Measurements from ENCODE around the gene TMA7. TPM values are rescaled to one million over a fixed set of nuclear protein-coding genes. Genes with fewer than 3 reads are reported as not detected.
"Not testable (repeated sequence)": the region's sequence is repeated elsewhere in the genome, so short reads cannot be mapped to it uniquely, and the experiment has no call there.

TMA7 gene
- 100 to 1,000 TPM; 260 to 324 TPM for total RNA-seq

GRCh38 chr3:48439820-48440589 lies at the start of gene TMA7, which contains the start of gene CCDC51:
Gene TMA7, plus strand, starts transcription at chr3:48440257. Its CDS starts 40 bp downstream, at chr3:48440297.
Gene CCDC51, minus strand, starts transcription at chr3:48440119. Its CDS starts 4,991 bp downstream, at chr3:48435128.
- ATAC-seq = peak; percentile 97
- Mint-ChIP-seq H3K36me3 (ENCODE audit: low read depth) (peaks cover 36% of the 10 kb centered on the region), H3K27ac (peak within 1 kb of the TSS; percentile 98), H3K27me3 (no peaks in the 10 kb centered on the region), H3K4me3 (peak within 1 kb of the TSS; percentile 92), H3K9me3 (ENCODE audit: low read depth) (no peaks in the 10 kb centered on the region), H3K4me1 (peaks cover 29% of the 10 kb centered on the region)
- ChIA-PET CTCF (interaction anchor here (0.6 to 3.4 kb wide), 21 partner anchors 13 to 519 kb away, joined by 3 to 31 read pairs (median 3); partner anchors contain the start of genes CELSR3 and PFKFB4), POLR2A (interaction anchor here (0.5 to 1.6 kb wide), 9 partner anchors 17 to 252 kb away, joined by 3 to 5 read pairs (median 4); partner anchors contain the start of genes CDC25A and SLC26A6)
- peak; percentile 99 for DNase-seq
- intact Hi-C loops (cut with DNase I, micrococcal nuclease) = loop anchor here (1.0 to 10.0 kb wide), 14 partner anchors 11 to 637 kb away; partner anchors contain the start of genes ARIH2 (in 1 of the 2), CDC25A (in 1 of the 2), DHX30 (in 1 of the 2) and NME6 (in 1 of the 2)

GRCh38 chr3:48394391-48394790 lies 45.7 kb upstream of the TMA7 start:
- intact Hi-C loops (cut with DNase I, micrococcal nuclease) = no loop called here
- DNase-seq (no peak), ATAC-seq (peak; percentile 87)
- H3K27me3 Mint-ChIP-seq = peaks cover 9% of the 10 kb centered on the region
- ChIA-PET POLR2A (interaction anchor here (0.6 kb wide), 1 partner anchor 15 kb away, joined by 4 read pairs; no protein-coding TSS in a partner anchor), CTCF (interaction anchor here (0.6 to 0.7 kb wide), 2 partner anchors 29 to 513 kb away, joined by 3 to 5 read pairs; no protein-coding TSS in a partner anchor)
- peaks cover 3% of the 10 kb centered on the region for H3K4me1 Mint-ChIP-seq
- no peaks in the 10 kb centered on the region for H3K36me3 Mint-ChIP-seq (ENCODE audit: low read depth)
- H3K4me3 Mint-ChIP-seq = no peak overlapping the region
- no peak overlapping the region for H3K27ac Mint-ChIP-seq
- no peaks in the 10 kb centered on the region for H3K9me3 Mint-ChIP-seq (ENCODE audit: low read depth)

DNA sequence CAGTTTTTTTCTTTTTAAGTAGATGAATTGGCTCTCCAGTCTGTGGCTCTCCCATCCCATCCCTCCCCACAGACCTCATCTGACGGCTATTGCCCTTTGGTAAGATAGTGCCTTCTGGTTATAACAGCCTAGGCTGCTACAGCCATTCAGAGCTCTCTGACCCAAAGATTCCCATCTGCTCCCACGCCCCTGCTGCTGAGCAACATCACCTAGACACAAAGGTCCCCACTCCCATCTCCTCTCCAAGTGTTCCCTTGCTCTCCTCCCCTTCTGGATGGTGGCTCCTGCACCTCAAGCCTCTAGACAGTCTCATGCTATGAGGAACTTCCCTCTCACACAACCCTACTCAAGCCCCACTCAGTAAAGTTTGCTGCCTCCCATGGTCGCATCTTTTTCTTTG lies 44.3 kb upstream of the TMA7 start:
- H3K4me3 Mint-ChIP-seq = no peak overlapping the region
- intact Hi-C loops (cut with DNase I, micrococcal nuclease) = no loop called here
- no peaks in the 10 kb centered on the region for H3K36me3 Mint-ChIP-seq (ENCODE audit: low read depth)
- peaks cover 7% of the 10 kb centered on the region for H3K27me3 Mint-ChIP-seq
- CTCF ChIA-PET = interaction anchor here (1.8 kb wide), 1 partner anchor 41 kb away, joined by 11 read pairs; no protein-coding TSS in a partner anchor
- POLR2A ChIA-PET = no interaction called here
- H3K9me3 Mint-ChIP-seq (ENCODE audit: low read depth) = no peaks in the 10 kb centered on the region
- DNase-seq = no peak
- H3K4me1 Mint-ChIP-seq = peaks cover 3% of the 10 kb centered on the region
- H3K27ac Mint-ChIP-seq = no peak overlapping the region
- no peak for ATAC-seq

DNA sequence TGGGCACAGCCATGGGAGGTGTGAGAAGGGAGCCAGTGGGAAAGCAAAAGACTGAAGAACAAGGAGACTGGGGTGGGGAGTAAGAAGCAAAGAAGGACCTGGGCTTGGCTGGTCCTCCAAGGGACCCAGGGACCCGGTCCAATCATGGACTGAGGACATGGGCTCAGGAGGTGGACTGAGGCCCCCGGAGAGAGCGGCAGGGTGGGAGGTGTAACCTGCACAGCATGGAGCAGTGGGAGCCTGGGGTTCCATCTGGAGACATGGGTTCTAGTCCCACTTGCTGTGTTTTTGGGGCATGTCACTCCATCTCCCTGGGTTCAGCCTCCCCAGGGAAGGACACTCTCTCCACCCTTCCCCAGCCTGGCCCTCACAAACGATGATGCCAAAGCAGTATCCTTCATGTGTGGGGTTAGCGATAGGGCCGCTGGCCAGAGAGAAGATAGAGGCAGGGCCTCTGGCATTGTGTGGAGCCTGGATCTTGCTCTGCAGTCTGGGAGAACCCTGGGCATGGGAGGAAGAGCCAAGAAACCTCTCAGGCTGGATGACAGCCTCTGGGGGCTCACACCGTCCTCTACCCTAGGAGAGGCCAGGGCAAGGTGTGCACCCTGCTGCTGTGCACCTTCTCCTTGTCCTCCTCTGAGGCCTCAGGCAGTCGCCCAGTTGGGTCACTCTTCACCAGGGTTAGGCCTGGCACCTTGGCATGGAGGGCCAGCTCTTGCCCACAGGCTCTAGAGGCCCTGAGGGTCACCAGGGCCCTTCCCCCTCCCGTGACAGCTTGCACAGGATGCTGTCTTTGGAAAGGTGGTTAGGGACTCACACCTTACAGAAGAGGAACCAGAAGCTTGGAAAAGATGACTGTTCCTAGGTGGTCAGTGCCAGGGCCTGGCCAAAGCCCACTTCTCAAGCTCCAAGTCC lies 42.0 kb upstream of the TMA7 start:
- POLR2A ChIA-PET = no interaction called here
- CTCF ChIA-PET = interaction anchor here (0.6 to 4.5 kb wide), 2 partner anchors 38 to 602 kb away, joined by 3 to 165 read pairs; no protein-coding TSS in a partner anchor
- Mint-ChIP-seq H3K36me3 (ENCODE audit: low read depth) (no peaks in the 10 kb centered on the region), H3K4me1 (peaks cover 3% of the 10 kb centered on the region), H3K27ac (no peak overlapping the region), H3K9me3 (ENCODE audit: low read depth) (no peaks in the 10 kb centered on the region), H3K27me3 (peaks cover 3% of the 10 kb centered on the region), H3K4me3 (no peak overlapping the region)
- ATAC-seq (no peak), DNase-seq (no peak)
- intact Hi-C loops (cut with DNase I, micrococcal nuclease) = no loop called here

DNA sequence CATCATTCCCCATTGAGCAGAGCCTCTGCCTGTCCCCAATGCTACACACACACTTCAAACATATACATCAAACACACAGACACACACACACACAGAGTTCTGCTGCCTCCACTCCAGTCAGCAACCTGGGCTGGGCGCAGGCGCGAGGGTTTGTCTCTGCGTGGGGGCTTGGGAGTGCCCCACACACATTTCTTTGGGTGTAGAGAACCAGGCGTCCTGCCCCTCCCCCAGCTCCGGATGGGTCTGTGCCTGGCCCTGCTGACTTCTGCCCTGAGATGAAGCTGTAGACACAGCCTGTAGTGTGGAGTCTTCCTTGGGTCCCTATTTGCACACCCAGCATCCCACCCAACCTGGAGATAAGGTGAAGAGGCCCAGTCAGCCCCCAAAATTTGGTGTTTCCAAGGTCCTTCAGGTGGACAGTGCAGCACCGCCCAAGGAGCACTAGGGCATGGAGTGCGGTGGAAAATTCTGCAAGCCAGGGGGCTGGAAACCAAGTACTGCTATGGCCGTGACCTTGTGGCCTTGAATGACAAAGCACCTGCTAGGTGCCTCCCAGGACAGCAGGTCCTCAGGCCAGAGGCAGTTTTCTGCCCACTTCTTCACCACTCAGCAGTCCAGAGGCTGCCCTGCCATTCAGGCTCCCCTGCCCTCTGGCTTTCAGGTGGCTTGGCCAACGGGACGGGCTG lies 41.2 kb upstream of the TMA7 start:
- H3K4me3 Mint-ChIP-seq = no peak overlapping the region
- H3K9me3 Mint-ChIP-seq (ENCODE audit: low read depth) = no peaks in the 10 kb centered on the region
- H3K4me1 Mint-ChIP-seq = peaks cover 3% of the 10 kb centered on the region

GRCh38 chr3:48399387-48400172 lies 40.5 kb upstream of the TMA7 start:
- intact Hi-C loops (cut with DNase I, micrococcal nuclease) = loop anchor here (2.0 to 10.0 kb wide), 3 partner anchors 107 to 127 kb away; no protein-coding TSS in a partner anchor
- ChIA-PET POLR2A (interaction anchor here (1.3 kb wide), 1 partner anchor 157 kb away, joined by 5 read pairs; the partner anchor contains the start of gene PFKFB4), CTCF (interaction anchor here (0.6 to 4.5 kb wide), 16 partner anchors 12 to 625 kb away, joined by 3 to 165 read pairs (median 8); partner anchors contain the start of genes ATRIP, CCDC51, NME6 and PFKFB4)
- H3K36me3 Mint-ChIP-seq (ENCODE audit: low read depth) = no peaks in the 10 kb centered on the region
- ATAC-seq (no peak), DNase-seq (no peak)
- peaks cover 3% of the 10 kb centered on the region for H3K27me3 Mint-ChIP-seq
- no peak overlapping the region for H3K4me3 Mint-ChIP-seq
- H3K4me1 Mint-ChIP-seq = peaks cover 2% of the 10 kb centered on the region
- H3K27ac Mint-ChIP-seq = no peak overlapping the region
- H3K9me3 Mint-ChIP-seq (ENCODE audit: low read depth) = no peaks in the 10 kb centered on the region

More for the DNA sequence above, 41.2 kb upstream of the TMA7 start:
- intact Hi-C loops (cut with DNase I, micrococcal nuclease) = no loop called here
- DNase-seq (no peak), ATAC-seq (no peak)
- H3K36me3 Mint-ChIP-seq (ENCODE audit: low read depth) = no peaks in the 10 kb centered on the region
- ChIA-PET CTCF (interaction anchor here (0.6 to 4.5 kb wide), 4 partner anchors 37 to 625 kb away, joined by 3 to 165 read pairs (median 3); partner anchors contain the start of gene PFKFB4), POLR2A (no interaction called here)
- peaks cover 3% of the 10 kb centered on the region for H3K27me3 Mint-ChIP-seq
- no peak overlapping the region for H3K27ac Mint-ChIP-seq

- intact Hi-C loops (cut with DNase I, micrococcal nuclease) = loop anchor here (1.0 to 10.0 kb wide), 12 partner anchors 35 to 339 kb away; partner anchors contain the start of genes NCKIPSD (in 1 of the 2), SLC26A6 (in 1 of the 2) and UQCRC1 (in 1 of the 2)
- POLR2A ChIA-PET = interaction anchor here (0.8 to 1.3 kb wide), 4 partner anchors 19 to 156 kb away, joined by 3 to 5 read pairs (median 4); partner anchors contain the start of gene PFKFB4
- Mint-ChIP-seq H3K36me3 (ENCODE audit: low read depth) (no peaks in the 10 kb centered on the region), H3K27me3 (no peaks in the 10 kb centered on the region), H3K27ac (peak overlapping the region; percentile 31), H3K4me1 (no peaks in the 10 kb centered on the region), H3K9me3 (ENCODE audit: low read depth) (no peaks in the 10 kb centered on the region), H3K4me3 (no peak overlapping the region)
- ATAC-seq (peak; percentile 84), DNase-seq (peak; percentile 76)
- CTCF ChIA-PET = interaction anchor here (0.6 to 4.5 kb wide), 77 partner anchors 8 to 1849 kb away, joined by 3 to 165 read pairs (median 4); partner anchors contain the start of genes ATRIP, CCDC51, NCKIPSD and NME6
Measured at GRCh38 chr3:48400824-48401433, 39.1 kb upstream of the TMA7 start.

DNA sequence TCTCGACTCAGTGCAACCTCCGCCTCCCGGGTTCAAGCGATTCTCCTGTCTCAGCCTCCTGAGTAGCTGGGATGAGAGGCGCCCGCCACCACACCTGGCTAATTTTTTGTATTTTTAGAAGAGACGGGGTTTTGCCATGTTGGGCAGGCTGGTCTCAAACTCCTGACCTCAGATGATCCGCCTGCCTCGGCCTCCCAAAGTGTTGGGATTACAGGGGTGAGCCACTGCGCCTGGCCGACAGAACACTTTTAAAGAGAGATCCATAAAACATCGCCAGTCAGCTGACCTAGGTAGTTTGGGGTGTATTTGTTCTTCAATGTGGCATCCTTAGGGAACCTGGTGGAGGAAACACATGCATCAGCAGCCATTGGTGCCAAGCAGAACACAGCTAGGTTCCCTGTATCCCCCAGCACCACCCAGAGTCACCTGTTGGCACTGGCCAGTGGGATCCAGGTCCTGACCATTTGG lies 38.6 kb upstream of the TMA7 start:
- intact Hi-C loops (cut with DNase I, micrococcal nuclease) = loop anchor here (1.0 to 10.0 kb wide), 12 partner anchors 35 to 339 kb away; partner anchors contain the start of genes NCKIPSD (in 1 of the 2), SLC26A6 (in 1 of the 2) and UQCRC1 (in 1 of the 2)
- H3K27me3 Mint-ChIP-seq; H3K4me1 Mint-ChIP-seq; ATAC-seq; H3K27ac Mint-ChIP-seq; H3K4me3 Mint-ChIP-seq; H3K36me3 Mint-ChIP-seq (ENCODE audit: low read depth); DNase-seq; H3K9me3 Mint-ChIP-seq (ENCODE audit: low read depth): not testable (repeated sequence)
- ChIA-PET POLR2A (interaction anchor here (1.0 to 1.1 kb wide), 2 partner anchors 35 to 133 kb away, joined by 4 to 5 read pairs; no protein-coding TSS in a partner anchor), CTCF (interaction anchor here (0.6 to 4.5 kb wide), 62 partner anchors 8 to 611 kb away, joined by 3 to 165 read pairs (median 4); partner anchors contain the start of genes ATRIP, CCDC51, NCKIPSD and NME6)

- no peaks in the 10 kb centered on the region for H3K36me3 Mint-ChIP-seq (ENCODE audit: low read depth)
- CTCF ChIA-PET = interaction anchor here (0.7 to 4.5 kb wide), 11 partner anchors 13 to 402 kb away, joined by 3 to 165 read pairs (median 8); partner anchors contain the start of genes CCDC51, NCKIPSD, PFKFB4 and TMA7
- no peaks in the 10 kb centered on the region for H3K27me3 Mint-ChIP-seq
- POLR2A ChIA-PET = no interaction called here
- intact Hi-C loops (cut with DNase I, micrococcal nuclease) = loop anchor here (5.0 to 10.0 kb wide), 2 partner anchors 128 to 130 kb away; no protein-coding TSS in a partner anchor
- DNase-seq (peak; percentile 22), ATAC-seq (no peak)
- no peaks in the 10 kb centered on the region for H3K4me1 Mint-ChIP-seq
- H3K27ac Mint-ChIP-seq = no peak overlapping the region
- H3K4me3 Mint-ChIP-seq = no peak overlapping the region
- no peaks in the 10 kb centered on the region for H3K9me3 Mint-ChIP-seq (ENCODE audit: low read depth)
Measured at GRCh38 chr3:48402281-48402732, 37.8 kb upstream of the TMA7 start.

Measured in activated CD4-positive, alpha-beta T cell treated with anti-CD3 and anti-CD28 coated beads for 36 hours (primary cell).